Measurements from ENCODE around the gene FAIM2. TPM values are rescaled to one million over a fixed set of nuclear protein-coding genes. Genes with fewer than 3 reads are reported as not detected.

Gene FAIM2
- total RNA-seq, 1 donor from 2014 or later: 1.6 TPM

GRCh38 chr12:49924628-49925246 lies 21.0 kb upstream of the FAIM2 start:
- Mint-ChIP-seq H3K27me3 (ENCODE audit: low read depth) (peaks cover 3% of the 10 kb centered on the region), H3K9me3 (no peaks in the 10 kb centered on the region), H3K4me3 (no peak overlapping the region), H3K27ac (ENCODE audit: unreplicated experiment) (no peak overlapping the region), H3K4me1 (peaks cover 4% of the 10 kb centered on the region), H3K36me3 (ENCODE audit: low read depth) (no peaks in the 10 kb centered on the region)
- no peak for DNase-seq (ENCODE audit: low read depth, low spot score)
- no peak for TF ChIP-seq CTCF (conservative IDR thresholded peaks at IDR 0.05)

- Mint-ChIP-seq H3K27me3 (ENCODE audit: low read depth) (peaks cover 3% of the 10 kb centered on the region), H3K4me1 (peaks cover 4% of the 10 kb centered on the region), H3K4me3 (no peak overlapping the region), H3K27ac (ENCODE audit: unreplicated experiment) (peak overlapping the region; percentile 53), H3K36me3 (ENCODE audit: low read depth) (no peaks in the 10 kb centered on the region), H3K9me3 (no peaks in the 10 kb centered on the region)
- DNase-seq (ENCODE audit: low read depth, low spot score): no peak
- TF ChIP-seq CTCF (conservative IDR thresholded peaks at IDR 0.05): no peak
These were observed 20.3 kb upstream of the FAIM2 start for GRCh38 chr12:49923880-49924556.

- TF ChIP-seq CTCF (conservative IDR thresholded peaks at IDR 0.05): no peak
- H3K9me3 Mint-ChIP-seq: no peaks in the 10 kb centered on the region
- peak overlapping the region; percentile 79 for H3K27ac Mint-ChIP-seq (ENCODE audit: unreplicated experiment)
- H3K4me1 Mint-ChIP-seq: peaks cover 4% of the 10 kb centered on the region
- no peak for DNase-seq (ENCODE audit: low read depth, low spot score)
- no peak overlapping the region for H3K4me3 Mint-ChIP-seq
- H3K27me3 Mint-ChIP-seq (ENCODE audit: low read depth): peaks cover 3% of the 10 kb centered on the region
- no peaks in the 10 kb centered on the region for H3K36me3 Mint-ChIP-seq (ENCODE audit: low read depth)
These were observed 19.4 kb upstream of the FAIM2 start for GRCh38 chr12:49923035-49923644.

- H3K27ac Mint-ChIP-seq (ENCODE audit: unreplicated experiment): no peak overlapping the region
- no peaks in the 10 kb centered on the region for H3K9me3 Mint-ChIP-seq
- no peak for DNase-seq (ENCODE audit: low read depth, low spot score)
- H3K27me3 Mint-ChIP-seq (ENCODE audit: low read depth): peaks cover 3% of the 10 kb centered on the region
- TF ChIP-seq CTCF (conservative IDR thresholded peaks at IDR 0.05): no peak
- no peak overlapping the region for H3K4me3 Mint-ChIP-seq
- H3K4me1 Mint-ChIP-seq: peaks cover 4% of the 10 kb centered on the region
- H3K36me3 Mint-ChIP-seq (ENCODE audit: low read depth): no peaks in the 10 kb centered on the region
These were observed 18.8 kb upstream of the FAIM2 start for GRCh38 chr12:49922349-49923034.

GRCh38 chr12:49921936-49922335 lies 18.2 kb upstream of the FAIM2 start:
- Mint-ChIP-seq H3K9me3 (no peaks in the 10 kb centered on the region), H3K27me3 (ENCODE audit: low read depth) (peaks cover 3% of the 10 kb centered on the region), H3K4me1 (peaks cover 8% of the 10 kb centered on the region), H3K27ac (ENCODE audit: unreplicated experiment) (no peak overlapping the region), H3K4me3 (no peak overlapping the region), H3K36me3 (ENCODE audit: low read depth) (no peaks in the 10 kb centered on the region)
- no peak for DNase-seq (ENCODE audit: low read depth, low spot score)
- TF ChIP-seq CTCF (conservative IDR thresholded peaks at IDR 0.05): no peak

All from neural crest cell (in vitro differentiated cells).